LNCAP (cell line): ENCODE results near the gene TMEM198.

Source experiments
- CTCF ChIP-seq: fragments of 450-650 bp; IDR thresholded peaks from 2 replicates; pipeline ENCODE4 v1.5.1; 2017; ENCODE audit warnings: mild to moderate bottlenecking

The TMEM198 gene

GRCh38 chr2:219553168-219553417, 9.3 kb downstream of the TMEM198 start:
- TF ChIP-seq CTCF = no peak

GRCh38 chr2:219553463-219553963, 9.7 kb downstream of the TMEM198 start:
- no peak for TF ChIP-seq CTCF

DNA sequence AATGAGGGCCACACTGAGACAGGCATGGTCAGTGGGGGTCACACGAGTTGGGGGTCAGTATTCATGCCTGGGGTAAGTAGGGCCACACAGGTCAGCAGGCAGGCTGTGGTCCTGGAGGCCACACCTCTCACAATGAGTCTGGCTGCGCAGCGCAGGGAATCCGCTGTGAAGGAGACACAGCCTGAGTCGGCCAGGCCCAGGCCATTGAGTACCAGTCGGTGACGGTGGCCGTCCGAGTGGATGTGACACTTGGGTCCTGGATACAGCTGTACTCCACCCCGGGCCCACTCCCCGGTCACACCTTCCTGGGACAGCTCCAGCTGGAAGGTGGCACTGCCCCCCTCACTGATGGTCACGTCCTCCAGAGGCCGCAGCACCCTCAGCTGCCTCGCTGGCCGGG, 10.5 kb downstream of the TMEM198 start:
- no peak for TF ChIP-seq CTCF

DNA sequence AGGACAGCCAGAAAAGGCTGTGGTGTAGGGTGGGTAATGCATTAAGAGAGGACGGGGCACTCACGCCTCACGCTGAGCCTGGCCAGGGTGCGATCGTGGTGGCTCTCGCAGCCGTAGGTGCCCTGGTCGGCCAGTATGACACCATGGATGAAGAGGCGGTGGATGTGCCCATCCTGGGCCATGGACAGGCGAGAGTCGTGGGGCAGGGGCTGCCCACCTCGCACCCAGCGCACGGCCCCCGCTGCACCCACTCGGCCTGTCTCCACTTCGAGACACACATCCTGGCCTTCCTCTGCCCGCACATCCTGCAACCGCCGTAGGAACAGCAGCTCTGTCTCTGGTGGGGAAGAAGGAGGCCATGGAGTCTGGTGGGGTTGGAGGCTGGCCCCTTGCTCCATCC, 12.1 kb downstream of the TMEM198 start:
- no peak for TF ChIP-seq CTCF

GRCh38 chr2:219556413-219556812, 12.6 kb downstream of the TMEM198 start:
- TF ChIP-seq CTCF = no peak

DNA sequence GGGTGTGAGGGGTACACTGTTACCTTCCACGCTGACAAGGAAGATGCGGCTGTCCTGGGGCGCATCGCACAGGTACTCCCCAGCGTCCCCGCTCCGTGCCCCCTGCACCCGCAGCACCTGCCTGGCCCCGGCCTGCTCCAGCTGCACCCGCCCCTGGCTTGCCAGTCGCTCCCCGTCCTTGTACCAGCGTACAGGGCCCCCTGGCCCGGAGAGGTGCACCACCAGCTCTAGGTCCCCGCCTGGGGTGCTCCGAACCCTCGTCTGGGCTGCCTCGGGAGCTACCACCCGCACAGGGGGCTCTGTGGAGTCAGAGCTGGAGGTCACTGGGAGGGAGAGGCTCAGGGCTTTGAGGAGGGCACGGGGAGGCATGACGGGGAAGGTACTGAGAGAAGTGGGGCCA, 13.5 kb downstream of the TMEM198 start:
- TF ChIP-seq CTCF = no peak

DNA sequence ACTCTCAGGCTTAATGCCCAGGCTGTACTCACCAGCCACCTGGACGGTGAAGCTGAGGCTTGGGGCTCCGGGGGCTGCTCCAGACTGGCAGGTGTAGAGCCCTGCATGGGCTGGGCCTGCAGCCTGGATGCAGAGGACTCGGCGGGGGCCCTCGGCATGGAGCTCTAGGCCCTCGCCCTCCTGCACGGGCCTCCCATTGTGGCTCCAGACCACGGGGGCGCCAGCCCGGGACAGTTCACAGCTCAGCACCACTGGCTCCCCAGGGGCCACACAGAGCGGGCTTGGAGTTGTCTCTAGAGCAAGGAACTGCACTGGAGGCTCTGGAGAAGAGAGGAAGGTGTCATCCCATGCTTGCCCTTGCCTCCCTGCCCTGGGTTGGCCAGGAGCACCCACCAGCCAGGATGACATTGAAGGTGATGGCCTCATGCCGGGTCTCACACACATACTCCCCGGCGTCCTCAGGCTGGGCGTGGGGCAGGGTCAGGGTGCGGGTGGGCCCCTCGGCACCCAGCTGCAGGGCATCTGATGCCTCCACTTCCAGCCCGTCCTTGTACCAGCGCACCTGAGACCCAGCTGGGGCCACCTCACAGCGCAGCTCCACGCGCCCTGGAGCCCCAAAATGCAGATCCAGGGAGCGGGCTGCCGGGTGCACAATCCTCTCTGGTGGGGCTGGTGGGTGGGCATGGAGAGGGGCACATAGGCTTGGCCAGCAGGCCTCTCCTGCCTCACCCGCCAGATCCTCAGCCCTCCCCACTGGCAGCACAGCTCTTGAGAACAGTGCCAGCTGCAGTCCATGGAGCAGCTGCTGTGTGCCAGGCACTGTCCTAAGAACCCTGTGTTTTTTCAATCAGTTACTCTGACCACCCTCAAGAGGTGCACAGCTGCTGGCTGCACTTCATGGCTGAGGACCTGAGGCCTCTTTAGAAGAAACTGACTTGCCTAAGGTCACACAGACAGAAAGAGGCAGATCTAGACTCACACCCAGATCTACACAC, 14.3 kb downstream of the TMEM198 start:
- no peak for TF ChIP-seq CTCF
